Epithelial cell of proximal tubule (primary cell): Measurements from ENCODE around the gene C1QTNF8. TPM values are rescaled to one million over a fixed set of nuclear protein-coding genes. Genes with fewer than 3 reads are reported as not detected.
A peak's percentile ranks its signal among the peaks of the same experiment; 100 is the strongest.

Experiments used
- DNase-seq: peaks from one replicate; pipeline ENCODE4 v3.0.0-alpha.2; 2011; ENCODE audit warnings: low read depth
- H3K4me3 ChIP-seq: 2 replicates; pipeline ENCODE4 v1.5.1; 2011; ENCODE audit warnings: low read depth, mild to moderate bottlenecking, low read length
- total RNA-seq: library from RNA; depleted of rRNA; stranded (reverse); fragments of >200 nt; gene quantifications from 2 replicates; pipeline ENCODE4 v1.2.3, GENCODE V29; 2015
- TF ChIP-seq, protein P1 (sequence below): conservative IDR thresholded peaks from 2 replicates; pipeline ENCODE4 v1.5.1; 2012; ENCODE audit warnings: low read depth, mild to moderate bottlenecking, low read length

The C1QTNF8 gene
- total RNA-seq, 1 donor from 2014 or later = not detected

DNA sequence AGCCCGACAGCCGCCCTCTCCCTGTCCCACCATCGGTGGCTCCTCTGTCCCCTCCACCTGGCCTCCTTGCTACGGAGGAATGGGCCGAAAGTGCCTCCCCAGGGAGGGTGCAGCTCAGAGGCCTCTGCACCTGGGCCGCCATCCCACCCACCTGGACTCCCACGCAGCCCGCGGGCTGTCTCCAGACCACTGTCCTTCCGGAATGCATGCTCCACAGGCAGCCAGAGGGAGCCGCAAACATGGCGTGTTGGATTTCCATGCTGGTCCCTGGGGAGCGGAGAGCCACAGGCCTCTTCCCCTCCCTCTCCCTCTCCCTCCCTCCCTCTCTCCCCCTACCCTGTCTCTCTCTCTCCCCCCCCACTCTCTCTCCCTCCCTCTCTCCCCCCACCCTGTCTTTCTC, 20.5 kb downstream of the C1QTNF8 start:
- TF ChIP-seq, protein P1, sequence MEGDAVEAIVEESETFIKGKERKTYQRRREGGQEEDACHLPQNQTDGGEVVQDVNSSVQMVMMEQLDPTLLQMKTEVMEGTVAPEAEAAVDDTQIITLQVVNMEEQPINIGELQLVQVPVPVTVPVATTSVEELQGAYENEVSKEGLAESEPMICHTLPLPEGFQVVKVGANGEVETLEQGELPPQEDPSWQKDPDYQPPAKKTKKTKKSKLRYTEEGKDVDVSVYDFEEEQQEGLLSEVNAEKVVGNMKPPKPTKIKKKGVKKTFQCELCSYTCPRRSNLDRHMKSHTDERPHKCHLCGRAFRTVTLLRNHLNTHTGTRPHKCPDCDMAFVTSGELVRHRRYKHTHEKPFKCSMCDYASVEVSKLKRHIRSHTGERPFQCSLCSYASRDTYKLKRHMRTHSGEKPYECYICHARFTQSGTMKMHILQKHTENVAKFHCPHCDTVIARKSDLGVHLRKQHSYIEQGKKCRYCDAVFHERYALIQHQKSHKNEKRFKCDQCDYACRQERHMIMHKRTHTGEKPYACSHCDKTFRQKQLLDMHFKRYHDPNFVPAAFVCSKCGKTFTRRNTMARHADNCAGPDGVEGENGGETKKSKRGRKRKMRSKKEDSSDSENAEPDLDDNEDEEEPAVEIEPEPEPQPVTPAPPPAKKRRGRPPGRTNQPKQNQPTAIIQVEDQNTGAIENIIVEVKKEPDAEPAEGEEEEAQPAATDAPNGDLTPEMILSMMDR = no peak
- no peak for DNase-seq
- no peak overlapping the region for H3K4me3 ChIP-seq

DNA sequence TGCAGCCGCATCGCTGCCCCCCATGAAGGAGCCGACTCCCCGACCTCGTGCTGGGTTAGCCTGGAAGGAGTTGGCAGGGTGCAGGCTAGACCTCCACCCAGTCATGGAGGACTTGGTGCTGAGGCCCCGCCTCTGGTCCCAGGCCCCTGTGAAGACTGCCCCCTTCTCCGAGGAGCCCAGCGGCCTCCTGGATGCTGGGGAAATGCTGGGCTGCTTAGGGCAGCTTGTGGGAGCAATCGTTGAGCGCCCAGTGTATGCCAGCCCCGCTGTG, 21.7 kb downstream of the C1QTNF8 start:
- TF ChIP-seq, protein P1 = no peak
- no peak for DNase-seq
- no peak overlapping the region for H3K4me3 ChIP-seq

DNA sequence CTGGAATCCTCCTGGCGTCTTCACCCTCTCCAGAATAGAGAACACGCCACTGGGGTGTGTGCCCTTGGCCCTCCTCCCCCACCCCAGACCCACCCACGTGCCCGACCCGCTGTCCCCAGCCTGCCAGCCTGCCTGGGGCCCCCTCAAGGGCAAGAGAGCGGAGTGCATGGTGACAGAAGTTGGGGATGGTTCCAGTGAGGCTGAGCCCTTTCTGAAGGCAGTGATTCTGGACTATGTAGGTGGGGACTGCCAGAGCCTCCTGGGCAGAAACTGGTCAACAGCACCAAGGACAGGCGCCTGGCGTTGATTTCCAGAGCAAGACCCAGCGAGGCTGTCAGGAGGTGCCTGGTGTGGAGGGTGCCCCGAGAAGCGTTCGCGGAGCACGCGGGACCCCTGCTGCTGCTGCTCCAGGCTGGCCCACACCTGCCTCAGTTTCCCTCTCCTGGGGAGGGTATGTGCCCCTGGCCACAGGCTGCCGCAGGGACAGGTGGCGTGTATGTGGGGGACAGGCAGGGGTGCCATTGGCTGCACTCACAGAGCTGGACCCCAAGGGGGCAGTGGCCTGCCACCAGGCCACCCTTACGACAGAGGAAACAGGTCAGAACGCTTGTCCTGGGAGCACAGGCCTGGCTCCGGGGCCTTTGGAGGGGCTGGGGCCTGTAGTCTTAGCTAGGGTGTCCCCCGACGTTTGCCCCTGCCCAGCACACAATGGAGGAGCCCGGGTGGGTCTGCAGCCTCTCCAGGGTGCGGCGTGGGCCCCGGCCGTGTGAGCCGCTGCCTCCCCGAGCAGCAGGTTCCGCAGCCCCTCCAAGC, 22.3 kb downstream of the C1QTNF8 start:
- no peak overlapping the region for H3K4me3 ChIP-seq
- TF ChIP-seq, protein P1 = peak; percentile 35
- no peak for DNase-seq

DNA sequence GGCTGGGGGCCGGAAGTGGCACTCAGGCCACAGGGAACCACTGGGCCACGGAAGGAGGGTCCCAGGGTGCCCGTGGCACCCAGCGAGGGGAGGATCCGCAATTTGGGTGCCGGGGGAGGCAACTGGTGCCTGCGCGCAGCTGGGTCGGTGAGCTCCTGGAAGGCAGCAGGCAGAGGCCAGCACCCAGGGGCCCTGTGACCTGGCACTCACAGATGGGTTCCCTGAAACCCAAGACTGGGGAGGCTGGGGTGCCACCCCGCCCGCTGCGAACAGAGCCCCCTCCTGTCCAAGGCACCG, 22.8 kb downstream of the C1QTNF8 start:
- H3K4me3 ChIP-seq = no peak overlapping the region
- DNase-seq = no peak
- TF ChIP-seq, protein P1 = no peak

DNA sequence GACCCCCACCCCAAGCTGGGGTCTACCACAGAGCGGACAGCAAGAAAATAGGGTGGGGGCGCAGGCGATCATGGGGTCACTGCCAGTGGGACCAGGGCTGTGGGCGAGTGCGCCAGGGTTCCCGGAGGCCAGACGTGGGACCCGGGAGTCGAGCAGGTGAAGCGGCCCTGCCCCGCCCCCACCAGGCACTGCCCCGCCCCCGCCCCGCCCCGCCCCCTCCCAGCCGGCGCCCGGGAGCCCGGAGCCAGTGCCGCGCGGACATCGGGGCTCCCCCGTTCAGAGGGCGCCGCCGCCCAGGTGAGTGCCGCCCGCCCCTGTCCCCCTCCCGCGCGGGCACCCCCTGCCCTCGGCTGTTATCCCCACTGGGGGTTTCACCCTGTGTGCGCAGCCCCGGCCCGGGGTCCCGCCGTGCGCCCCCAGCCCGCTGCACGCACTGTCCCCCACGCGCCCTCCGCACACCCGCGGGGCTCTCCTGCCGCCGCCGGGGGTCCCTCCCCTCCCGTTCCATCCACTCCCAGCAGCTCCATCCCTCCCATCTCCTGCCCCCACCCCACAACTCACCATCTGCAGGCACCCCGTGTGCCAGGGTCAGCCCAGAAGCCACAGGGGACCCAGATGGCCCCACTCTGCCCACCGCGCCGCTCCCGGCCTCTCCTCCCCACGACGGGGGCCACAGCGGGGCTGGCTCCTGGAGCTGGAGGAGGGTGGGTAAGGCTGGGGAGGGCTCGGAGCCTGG, 23.4 kb downstream of the C1QTNF8 start, which contains the start of gene SSTR5:
Gene SSTR5, plus strand, starts transcription at position 222 of the 736 bp plus-strand sequence. CDS start 6,122 bp downstream, outside the sequence.
- DNase-seq = no peak
- H3K4me3 ChIP-seq = no peak within 1 kb of the TSS
- TF ChIP-seq, protein P1 = no peak

DNA sequence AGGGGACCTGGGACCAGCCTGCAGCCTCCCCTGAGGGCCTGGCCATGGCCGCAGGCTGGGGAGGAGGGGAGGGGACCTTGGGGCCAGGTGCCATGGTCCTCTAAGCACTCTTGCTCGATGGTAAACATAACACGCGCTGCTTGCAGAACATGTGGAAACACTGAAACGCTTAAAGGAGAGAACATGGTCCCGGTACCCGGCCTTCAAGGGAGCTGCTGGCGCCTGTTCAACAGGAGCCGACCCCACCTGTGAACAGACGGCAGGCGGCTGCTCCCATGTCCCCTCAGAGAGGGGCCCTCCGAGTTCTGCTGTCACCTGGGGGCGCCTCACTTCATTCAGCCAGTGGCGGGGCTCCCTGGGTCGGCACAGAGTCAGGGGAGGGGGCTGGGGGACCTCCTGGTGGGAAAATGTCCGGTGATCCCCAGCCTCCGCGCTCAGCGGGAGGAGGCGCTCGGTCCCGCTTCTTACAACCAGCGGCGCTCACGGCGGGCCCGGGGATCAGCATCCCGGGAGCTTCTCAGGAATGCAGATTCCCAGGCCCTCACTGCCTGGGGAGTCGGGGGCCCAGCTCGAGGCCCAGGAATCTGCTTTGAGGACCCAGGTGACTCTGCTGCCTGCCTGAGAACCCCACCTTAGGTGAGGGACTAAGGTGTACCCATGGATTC, 24.4 kb downstream of the C1QTNF8 start:
- no peak overlapping the region for H3K4me3 ChIP-seq
- TF ChIP-seq, protein P1 = no peak

More for the DNA sequence above, 24.4 kb downstream of the C1QTNF8 start:
- no peak for DNase-seq
